ENCODE data around the gene NLK.

NLK gene

GRCh38 chr17:28053044-28053670, 10.7 kb downstream of the NLK start:
- no peak for DNase-seq (ENCODE audit: low read depth in 2 of 2)
- H3K4me3 ChIP-seq (replicated peaks in 1 of 2; ENCODE audit: low read depth in 2 of 2, low read length in 2 of 2): no peak overlapping the region
- no peak for TF ChIP-seq CTCF (IDR thresholded peaks at IDR 0.05; ENCODE audit: low read depth, low read length)

GRCh38 chr17:28053725-28054124, 11.2 kb downstream of the NLK start:
- DNase-seq (ENCODE audit: low read depth in 2 of 2): no peak
- TF ChIP-seq CTCF (IDR thresholded peaks at IDR 0.05; ENCODE audit: low read depth, low read length): no peak
- H3K4me3 ChIP-seq (replicated peaks in 1 of 2; ENCODE audit: low read depth in 2 of 2, low read length in 2 of 2): no peak overlapping the region

GRCh38 chr17:28055546-28056275, 13.2 kb downstream of the NLK start:
- no peak overlapping the region for H3K4me3 ChIP-seq (replicated peaks in 1 of 2; ENCODE audit: low read depth in 2 of 2, low read length in 2 of 2)
- no peak for DNase-seq (ENCODE audit: low read depth in 2 of 2)
- no peak for TF ChIP-seq CTCF (IDR thresholded peaks at IDR 0.05; ENCODE audit: low read depth, low read length)

- H3K4me3 ChIP-seq (replicated peaks in 1 of 2; ENCODE audit: low read depth in 2 of 2, low read length in 2 of 2): no peak overlapping the region
- TF ChIP-seq CTCF (IDR thresholded peaks at IDR 0.05; ENCODE audit: low read depth, low read length): no peak
- DNase-seq (ENCODE audit: low read depth in 2 of 2): no peak
These were observed 13.8 kb downstream of the NLK start for GRCh38 chr17:28056276-28056620.

GRCh38 chr17:28057731-28058246, 15.3 kb downstream of the NLK start:
- no peak for TF ChIP-seq CTCF (IDR thresholded peaks at IDR 0.05; ENCODE audit: low read depth, low read length)
- H3K4me3 ChIP-seq (replicated peaks in 1 of 2; ENCODE audit: low read depth in 2 of 2, low read length in 2 of 2): no peak overlapping the region
- DNase-seq (ENCODE audit: low read depth in 2 of 2): peak; percentile 27 to 63

- TF ChIP-seq CTCF (IDR thresholded peaks at IDR 0.05; ENCODE audit: low read depth, low read length): no peak
- H3K4me3 ChIP-seq (replicated peaks in 1 of 2; ENCODE audit: low read depth in 2 of 2, low read length in 2 of 2): no peak overlapping the region
- no peak for DNase-seq (ENCODE audit: low read depth in 2 of 2)
These were observed 17.2 kb downstream of the NLK start for GRCh38 chr17:28059675-28060074.

All from cardiac fibroblast (primary cell).